Thoracic aorta endothelial cell (primary cell): Measurements from ENCODE around the gene C4orf51. TPM values are rescaled to one million over a fixed set of nuclear protein-coding genes. Genes with fewer than 3 reads are reported as not detected.

Experiments
- total RNA-seq: library from RNA; depleted of rRNA; stranded (reverse); fragments of >200 nt; gene quantifications from 2 replicates; pipeline ENCODE4 v1.2.3, GENCODE V29; 2012

Gene C4orf51
- not detected in 2 replicates for total RNA-seq

GRCh38 chr4:145679991-145680455 lies at the start of gene C4orf51:
TSS of gene C4orf51 (plus strand) at chr4:145680146. CDS start at chr4:145680204, 58 bp downstream.

Other genes with a start within 250 kb of the C4orf51 start
- 125 and 147 TPM in 2 replicates for gene SMAD1, start 198.3 kb upstream of the C4orf51 start, total RNA-seq
- gene MMAA, start 60.8 kb upstream of the C4orf51 start, total RNA-seq, result 4.4 and 4.5 TPM in 2 replicates